ENCODE measurements around the gene HOXD11. TPM values are rescaled to one million over a fixed set of nuclear protein-coding genes. Genes with fewer than 3 reads are reported as not detected.

Gene HOXD11
- polyA plus RNA-seq, 1 donor from 2014 or later = not detected

- Histone ChIP-seq H3K9me2 (ENCODE audit: insufficient read depth, low read length) (no peaks in the 10 kb centered on the region), H3K27ac (ENCODE audit: low read length) (no peak overlapping the region), H3K4me3 (ENCODE audit: low read length) (no peak overlapping the region), H2AFZ (ENCODE audit: low read depth, low read length) (no peak overlapping the region), H3K27me3 (ENCODE audit: insufficient read depth, low read depth, low read length) (peaks cover 97% of the 10 kb centered on the region), H4K20me1 (ENCODE audit: insufficient read depth) (no peaks in the 10 kb centered on the region), H3K79me2 (replicated peaks; ENCODE audit: insufficient read depth, low read length) (no peaks in the 10 kb centered on the region), H3K36me3 (ENCODE audit: insufficient read depth, low read length) (no peaks in the 10 kb centered on the region), H3K9ac (ENCODE audit: low read length) (no peak overlapping the region), H3K4me2 (ENCODE audit: low read length) (no peak overlapping the region), H3F3A (ENCODE audit: insufficient read depth, low read length, poor library complexity, severe bottlenecking) (no peaks in the 10 kb centered on the region), H3K9me3 (ENCODE audit: low read length) (no peaks in the 10 kb centered on the region)
- TF ChIP-seq EZH2 (IDR thresholded peaks at IDR 0.05; ENCODE audit: borderline replicate concordance, insufficient read depth, low read length, poor library complexity, severe bottlenecking) = no peak
- TF ChIP-seq CTCF (IDR thresholded peaks at IDR 0.05; ENCODE audit: poor library complexity, severe bottlenecking) = no peak
- no peak for TF ChIP-seq REST (IDR thresholded peaks at IDR 0.05; ENCODE audit: borderline replicate concordance)
- TF ChIP-seq TAF1 (IDR thresholded peaks at IDR 0.05; ENCODE audit: low read depth) = no peak
- TF ChIP-seq RAD21 (conservative IDR thresholded peaks at IDR 0.05) = no peak
- TF ChIP-seq SMC3 (conservative IDR thresholded peaks at IDR 0.05; ENCODE audit: poor library complexity) = no peak
- no peak for TF ChIP-seq MXI1 (conservative IDR thresholded peaks at IDR 0.05; ENCODE audit: poor library complexity, severe bottlenecking)
- no peak for TF ChIP-seq POLR2AphosphoS5 (IDR thresholded peaks at IDR 0.05)
- TF ChIP-seq EP300 (conservative IDR thresholded peaks at IDR 0.05; ENCODE audit: poor library complexity, severe bottlenecking) = no peak
These were observed 18.6 kb downstream of the HOXD11 start for GRCh38 chr2:176125772-176126054.

DNA sequence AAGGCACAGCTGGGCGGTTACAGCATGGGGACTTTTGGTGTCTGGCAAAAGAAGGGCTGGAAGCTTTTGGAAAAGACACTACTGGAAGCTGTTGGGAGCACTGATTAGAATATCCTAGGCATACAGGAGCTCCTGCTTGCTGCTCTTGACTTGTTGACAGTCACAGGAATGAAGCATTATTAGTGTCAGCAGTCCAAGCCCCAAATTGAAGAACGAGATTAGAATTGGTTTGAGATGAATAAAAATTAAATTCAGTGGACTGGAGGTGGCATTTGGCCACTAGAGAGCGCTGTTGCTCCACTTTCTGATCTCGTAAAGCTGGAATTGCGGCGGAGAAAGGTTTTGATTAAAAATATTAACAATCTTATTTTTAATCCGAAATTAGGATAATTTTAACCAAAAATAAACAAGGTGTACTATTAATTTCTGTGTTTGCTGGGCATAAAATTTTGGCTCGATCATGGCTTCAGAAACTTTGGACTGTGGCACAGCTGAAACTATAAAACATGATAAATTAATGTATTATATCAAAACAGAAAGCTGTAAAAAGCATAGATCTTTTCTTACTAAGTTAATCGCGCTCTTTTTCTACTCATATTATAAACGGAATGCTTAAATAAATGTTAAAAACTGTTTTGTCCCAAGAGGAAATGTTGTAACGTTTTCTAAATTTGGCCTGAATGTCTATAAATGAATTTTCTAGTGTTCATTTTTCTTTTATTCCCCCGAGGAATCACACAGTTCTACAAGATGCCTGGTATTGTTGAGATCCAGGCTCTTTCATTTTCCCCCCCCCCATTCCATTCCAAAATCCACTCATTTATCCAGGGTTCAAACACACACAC, 20.1 kb downstream of the HOXD11 start:
- Histone ChIP-seq H3K27ac (ENCODE audit: low read length) (no peak overlapping the region), H3K27me3 (ENCODE audit: insufficient read depth, low read depth, low read length) (peaks cover 97% of the 10 kb centered on the region)

More for the DNA sequence above, 20.1 kb downstream of the HOXD11 start:
- no peak overlapping the region for H3K4me2 ChIP-seq (ENCODE audit: low read length)
- H3K9me3 ChIP-seq (ENCODE audit: low read length) = no peaks in the 10 kb centered on the region
- H3K9me2 ChIP-seq (ENCODE audit: insufficient read depth, low read length) = no peaks in the 10 kb centered on the region
- H3K9ac ChIP-seq (ENCODE audit: low read length) = no peak overlapping the region
- H3F3A ChIP-seq (ENCODE audit: insufficient read depth, low read length, poor library complexity, severe bottlenecking) = no peaks in the 10 kb centered on the region
- no peak overlapping the region for H3K4me3 ChIP-seq (ENCODE audit: low read length)
- no peaks in the 10 kb centered on the region for H3K79me2 ChIP-seq (replicated peaks; ENCODE audit: insufficient read depth, low read length)
- no peaks in the 10 kb centered on the region for H3K36me3 ChIP-seq (ENCODE audit: insufficient read depth, low read length)
- TF ChIP-seq MXI1 (conservative IDR thresholded peaks at IDR 0.05; ENCODE audit: poor library complexity, severe bottlenecking) (no peak), REST (IDR thresholded peaks at IDR 0.05; ENCODE audit: borderline replicate concordance) (no peak), CTCF (IDR thresholded peaks at IDR 0.05; ENCODE audit: poor library complexity, severe bottlenecking) (peak; percentile 91), TAF1 (IDR thresholded peaks at IDR 0.05; ENCODE audit: low read depth) (no peak), EP300 (conservative IDR thresholded peaks at IDR 0.05; ENCODE audit: poor library complexity, severe bottlenecking) (no peak), RAD21 (conservative IDR thresholded peaks at IDR 0.05) (peak; percentile 90), EZH2 (IDR thresholded peaks at IDR 0.05; ENCODE audit: borderline replicate concordance, insufficient read depth, low read length, poor library complexity, severe bottlenecking) (no peak), SMC3 (conservative IDR thresholded peaks at IDR 0.05; ENCODE audit: poor library complexity) (peak; percentile 95), POLR2AphosphoS5 (IDR thresholded peaks at IDR 0.05) (no peak)
- no peak overlapping the region for H2AFZ ChIP-seq (ENCODE audit: low read depth, low read length)
- no peaks in the 10 kb centered on the region for H4K20me1 ChIP-seq (ENCODE audit: insufficient read depth)
